Dendritic cell treated with granulocyte-macrophage colony-stimulating factor and Interleukin-4, amounts not matched to agents 40 ng/mL and 50 ng/mL, for 4 days (primary cell): ENCODE data around the gene BPIFA2.

ENCODE experiments used
- H3K27ac Mint-ChIP-seq: one replicate; pipeline ENCODE4 v1.8.0; 2022; ENCODE audit warnings: mild to moderate bottlenecking, mixed read lengths
- H3K27me3 Mint-ChIP-seq: one replicate; pipeline ENCODE4 v1.8.0; 2022; ENCODE audit warnings: mild to moderate bottlenecking, mixed read lengths
- H3K36me3 Mint-ChIP-seq: one replicate; pipeline ENCODE4 v1.8.0; 2022; ENCODE audit warnings: low read depth, mixed read lengths
- H3K4me1 Mint-ChIP-seq: one replicate; pipeline ENCODE4 v1.8.0; 2022; ENCODE audit warnings: low read depth, mixed read lengths
- H3K4me3 Mint-ChIP-seq: one replicate; pipeline ENCODE4 v1.8.0; 2022; ENCODE audit warnings: mild to moderate bottlenecking, moderate library complexity, mixed read lengths
- H3K9me3 Mint-ChIP-seq: one replicate; pipeline ENCODE4 v1.8.0; 2022; ENCODE audit warnings: mixed read lengths
- intact Hi-C: fragments of 100-400 bp; cut with micrococcal nuclease; formaldehyde crosslinking; loops from one replicate; pipeline ENCODE4 v1.15.0; 2022

The BPIFA2 gene

DNA sequence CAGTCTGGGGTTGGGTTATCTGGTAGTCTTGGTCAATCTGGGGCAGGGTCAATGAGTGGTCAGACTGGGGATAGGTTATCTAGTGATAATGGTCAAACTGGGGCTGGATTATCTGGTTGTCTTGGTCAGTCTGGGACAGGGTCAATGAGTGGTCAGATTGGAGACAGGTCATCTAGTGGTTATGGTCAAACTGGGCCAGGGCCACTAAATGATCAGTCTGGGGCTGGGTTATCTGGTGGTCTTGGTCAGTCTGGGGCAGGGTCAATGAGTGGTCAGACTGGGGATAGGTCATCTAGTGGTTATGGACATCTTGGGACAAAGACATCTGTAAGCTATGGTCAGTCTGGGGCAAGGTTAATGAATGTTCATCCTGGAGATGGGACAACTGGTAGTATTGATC, 28.5 kb upstream of the BPIFA2 start:
- Mint-ChIP-seq H3K27ac (no peak overlapping the region), H3K9me3 (no peaks in the 10 kb centered on the region), H3K36me3 (no peaks in the 10 kb centered on the region), H3K4me3 (no peak overlapping the region), H3K27me3 (peaks cover 3% of the 10 kb centered on the region), H3K4me1 (no peaks in the 10 kb centered on the region)
- intact Hi-C loops, result no loop called here

- Mint-ChIP-seq H3K9me3 (no peaks in the 10 kb centered on the region), H3K27me3 (peaks cover 12% of the 10 kb centered on the region), H3K27ac (no peak overlapping the region), H3K36me3 (no peaks in the 10 kb centered on the region), H3K4me1 (no peaks in the 10 kb centered on the region), H3K4me3 (no peak overlapping the region)
- intact Hi-C loops, result no loop called here
Observed at GRCh38 chr20:33145521-33145920, 22.4 kb upstream of the BPIFA2 start.

DNA sequence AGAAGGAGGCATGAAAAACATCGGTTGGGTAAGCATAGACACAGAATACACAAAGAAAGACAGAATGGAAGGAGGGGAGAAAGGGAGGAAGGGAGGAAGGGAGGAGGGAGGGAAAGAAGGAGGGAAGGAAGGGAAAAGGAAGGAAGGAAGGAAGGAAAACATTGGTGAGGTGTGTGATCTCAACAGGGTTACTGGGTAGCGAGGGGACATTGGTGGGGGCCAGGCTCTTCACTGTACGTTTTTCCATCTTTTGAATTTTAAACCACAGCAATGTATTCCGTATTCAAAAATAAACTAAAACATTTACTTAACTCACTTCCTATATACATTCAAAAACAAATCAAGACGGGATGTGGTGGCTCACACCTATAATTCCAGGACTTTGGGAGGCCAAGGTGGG, 20.7 kb upstream of the BPIFA2 start:
- Mint-ChIP-seq H3K4me3 (no peak overlapping the region), H3K4me1 (no peaks in the 10 kb centered on the region), H3K36me3 (no peaks in the 10 kb centered on the region), H3K9me3 (no peaks in the 10 kb centered on the region), H3K27ac (no peak overlapping the region), H3K27me3 (peaks cover 12% of the 10 kb centered on the region)
- intact Hi-C loops, result no loop called here

- intact Hi-C loops, result no loop called here
- H3K4me1 Mint-ChIP-seq, result no peaks in the 10 kb centered on the region
- H3K27me3 Mint-ChIP-seq, result peaks cover 16% of the 10 kb centered on the region
- H3K9me3 Mint-ChIP-seq, result no peaks in the 10 kb centered on the region
- H3K27ac Mint-ChIP-seq, result no peak overlapping the region
- H3K4me3 Mint-ChIP-seq, result no peak overlapping the region
- no peaks in the 10 kb centered on the region for H3K36me3 Mint-ChIP-seq
Observed at GRCh38 chr20:33148040-33148439, 19.9 kb upstream of the BPIFA2 start.

GRCh38 chr20:33154252-33154651, 13.7 kb upstream of the BPIFA2 start:
- Mint-ChIP-seq H3K4me3 (no peak overlapping the region), H3K27me3 (peaks cover 16% of the 10 kb centered on the region), H3K27ac (no peak overlapping the region), H3K9me3 (no peaks in the 10 kb centered on the region), H3K36me3 (no peaks in the 10 kb centered on the region), H3K4me1 (no peaks in the 10 kb centered on the region)
- intact Hi-C loops, result no loop called here

- H3K9me3 Mint-ChIP-seq, result no peaks in the 10 kb centered on the region
- H3K27me3 Mint-ChIP-seq, result peaks cover 6% of the 10 kb centered on the region
- no peaks in the 10 kb centered on the region for H3K36me3 Mint-ChIP-seq
Observed at GRCh38 chr20:33158637-33159385, 9.1 kb upstream of the BPIFA2 start.

DNA sequence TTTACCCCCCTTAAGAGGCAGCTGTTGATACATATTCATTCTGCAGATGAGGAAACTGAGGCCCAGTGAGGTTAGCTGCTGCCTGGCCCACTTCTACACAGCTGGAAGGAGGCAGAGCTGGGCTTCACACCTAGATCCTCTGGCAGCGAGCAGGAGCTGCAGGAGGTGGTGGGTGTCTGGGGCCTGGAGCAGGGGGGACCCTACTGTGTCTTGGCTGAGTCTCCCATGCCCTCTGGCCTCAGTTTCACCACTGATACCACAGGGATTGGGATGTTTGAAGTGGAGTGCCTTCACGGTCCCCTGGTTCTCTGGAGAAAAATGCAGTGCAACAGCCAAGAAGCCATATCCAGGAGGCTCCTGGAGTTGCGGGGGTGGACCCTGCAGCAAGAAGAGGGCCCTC, 8.2 kb upstream of the BPIFA2 start:
- intact Hi-C loops, result no loop called here
- no peak overlapping the region for H3K27ac Mint-ChIP-seq
- H3K36me3 Mint-ChIP-seq, result no peaks in the 10 kb centered on the region
- H3K4me1 Mint-ChIP-seq, result no peaks in the 10 kb centered on the region
- H3K9me3 Mint-ChIP-seq, result no peaks in the 10 kb centered on the region
- peaks cover 2% of the 10 kb centered on the region for H3K27me3 Mint-ChIP-seq
- H3K4me3 Mint-ChIP-seq, result no peak overlapping the region

More at GRCh38 chr20:33158637-33159385, 9.1 kb upstream of the BPIFA2 start:
- intact Hi-C loops, result no loop called here
- Mint-ChIP-seq H3K27ac (no peak overlapping the region), H3K4me1 (no peaks in the 10 kb centered on the region), H3K4me3 (no peak overlapping the region)

- intact Hi-C loops, result no loop called here
- peaks cover 2% of the 10 kb centered on the region for H3K27me3 Mint-ChIP-seq
- no peak overlapping the region for H3K27ac Mint-ChIP-seq
- no peak overlapping the region for H3K4me3 Mint-ChIP-seq
- no peaks in the 10 kb centered on the region for H3K4me1 Mint-ChIP-seq
- H3K9me3 Mint-ChIP-seq, result no peaks in the 10 kb centered on the region
- H3K36me3 Mint-ChIP-seq, result no peaks in the 10 kb centered on the region
Observed at GRCh38 chr20:33160681-33161080, 7.3 kb upstream of the BPIFA2 start.

DNA sequence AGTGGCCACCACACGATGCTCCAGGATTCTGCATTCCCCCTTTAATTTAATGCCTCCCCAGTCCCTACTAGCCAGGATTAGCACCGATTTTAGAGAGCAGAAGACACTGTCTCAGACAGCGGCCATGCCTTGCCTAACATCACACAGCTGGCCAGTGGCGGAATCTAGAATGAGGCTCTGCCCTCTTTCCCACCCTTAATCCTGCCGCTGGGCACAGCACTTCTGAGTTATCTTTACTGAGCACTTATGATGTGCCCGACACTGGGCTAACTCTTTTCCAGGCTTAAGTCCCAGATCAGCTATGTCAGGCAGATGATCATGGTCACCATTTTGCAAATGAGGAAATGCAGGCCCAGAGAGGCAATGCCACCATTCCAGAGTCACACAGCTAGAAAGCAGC, 5.6 kb upstream of the BPIFA2 start:
- Mint-ChIP-seq H3K27ac (no peak overlapping the region), H3K9me3 (no peaks in the 10 kb centered on the region), H3K4me3 (no peak overlapping the region), H3K27me3 (no peaks in the 10 kb centered on the region), H3K36me3 (no peaks in the 10 kb centered on the region), H3K4me1 (no peaks in the 10 kb centered on the region)
- intact Hi-C loops, result no loop called here

- Mint-ChIP-seq H3K36me3 (no peaks in the 10 kb centered on the region), H3K27ac (no peak overlapping the region), H3K4me3 (no peak overlapping the region)
Observed at GRCh38 chr20:33162753-33163152, 5.2 kb upstream of the BPIFA2 start.

DNA sequence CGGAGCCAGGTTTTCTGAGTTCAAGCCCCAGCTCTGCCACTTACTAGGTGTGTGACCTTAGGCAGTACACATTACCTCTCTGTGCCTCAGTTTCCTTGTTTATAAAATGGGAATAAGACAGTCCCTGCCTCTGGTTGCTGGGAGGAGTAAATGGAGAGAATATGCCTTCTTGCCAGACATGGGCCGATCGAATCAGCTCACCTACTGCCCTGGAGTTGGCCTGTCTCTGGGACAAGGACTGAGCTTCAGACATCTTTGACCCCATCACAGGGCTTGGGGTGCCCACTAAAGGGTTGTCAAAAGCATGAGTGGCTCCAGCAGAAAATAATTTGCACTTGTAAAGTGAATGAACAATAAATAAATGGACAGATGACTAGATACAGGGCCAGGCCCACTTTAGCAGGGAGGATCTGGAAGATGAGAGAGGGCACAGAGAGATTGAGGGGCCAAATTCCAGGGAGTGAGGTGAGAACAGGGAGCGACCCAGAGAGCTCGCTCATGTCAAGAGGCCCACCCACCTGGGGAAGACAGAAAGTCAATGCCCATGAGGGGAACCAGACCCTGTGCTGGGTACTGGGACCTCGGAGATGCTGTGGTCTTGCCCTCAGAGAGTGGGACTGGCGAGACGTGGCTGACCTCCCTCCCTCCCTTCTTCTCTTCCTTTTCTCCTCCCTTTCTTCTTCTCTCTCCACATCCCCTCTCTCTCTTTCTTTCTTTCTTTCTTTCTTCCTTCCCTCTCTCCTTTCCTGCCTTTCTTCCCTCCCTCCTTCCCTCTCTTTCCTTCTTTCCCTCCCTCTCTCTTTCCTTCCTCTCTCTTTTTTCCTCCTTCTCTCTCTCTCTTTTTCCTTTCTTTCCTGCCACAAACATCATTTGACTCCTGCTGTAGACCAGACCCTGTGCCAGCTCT, 3.9 kb upstream of the BPIFA2 start:
- no peaks in the 10 kb centered on the region for H3K4me1 Mint-ChIP-seq
- intact Hi-C loops, result no loop called here
- H3K27me3 Mint-ChIP-seq, result no peaks in the 10 kb centered on the region
- no peak overlapping the region for H3K4me3 Mint-ChIP-seq
- no peaks in the 10 kb centered on the region for H3K36me3 Mint-ChIP-seq
- H3K9me3 Mint-ChIP-seq, result peaks cover 10% of the 10 kb centered on the region
- H3K27ac Mint-ChIP-seq, result no peak overlapping the region

More at GRCh38 chr20:33162753-33163152, 5.2 kb upstream of the BPIFA2 start:
- H3K27me3 Mint-ChIP-seq, result no peaks in the 10 kb centered on the region
- H3K9me3 Mint-ChIP-seq, result no peaks in the 10 kb centered on the region
- H3K4me1 Mint-ChIP-seq, result no peaks in the 10 kb centered on the region
- intact Hi-C loops, result no loop called here

DNA sequence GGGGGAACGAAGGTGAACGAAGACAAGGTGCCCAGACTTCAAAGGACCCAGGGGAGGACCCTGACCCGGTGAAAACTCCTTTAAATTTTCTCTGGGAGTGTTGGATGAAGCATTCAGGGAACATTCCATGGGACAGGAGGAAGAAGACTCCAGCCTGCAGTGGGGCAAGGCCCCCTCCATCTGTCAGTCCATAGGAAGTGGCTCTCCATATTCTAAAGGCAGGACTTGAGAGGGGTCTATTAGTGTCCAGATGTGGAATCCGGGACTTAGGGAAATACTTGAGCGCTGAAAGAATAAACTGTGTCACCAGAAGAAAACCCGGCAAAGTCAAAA, 3.2 kb upstream of the BPIFA2 start:
- intact Hi-C loops, result no loop called here
- no peaks in the 10 kb centered on the region for H3K4me1 Mint-ChIP-seq
- H3K27ac Mint-ChIP-seq, result no peak overlapping the region
- H3K9me3 Mint-ChIP-seq, result peaks cover 11% of the 10 kb centered on the region
- H3K27me3 Mint-ChIP-seq, result no peaks in the 10 kb centered on the region
- H3K4me3 Mint-ChIP-seq, result no peak overlapping the region
- no peaks in the 10 kb centered on the region for H3K36me3 Mint-ChIP-seq

DNA sequence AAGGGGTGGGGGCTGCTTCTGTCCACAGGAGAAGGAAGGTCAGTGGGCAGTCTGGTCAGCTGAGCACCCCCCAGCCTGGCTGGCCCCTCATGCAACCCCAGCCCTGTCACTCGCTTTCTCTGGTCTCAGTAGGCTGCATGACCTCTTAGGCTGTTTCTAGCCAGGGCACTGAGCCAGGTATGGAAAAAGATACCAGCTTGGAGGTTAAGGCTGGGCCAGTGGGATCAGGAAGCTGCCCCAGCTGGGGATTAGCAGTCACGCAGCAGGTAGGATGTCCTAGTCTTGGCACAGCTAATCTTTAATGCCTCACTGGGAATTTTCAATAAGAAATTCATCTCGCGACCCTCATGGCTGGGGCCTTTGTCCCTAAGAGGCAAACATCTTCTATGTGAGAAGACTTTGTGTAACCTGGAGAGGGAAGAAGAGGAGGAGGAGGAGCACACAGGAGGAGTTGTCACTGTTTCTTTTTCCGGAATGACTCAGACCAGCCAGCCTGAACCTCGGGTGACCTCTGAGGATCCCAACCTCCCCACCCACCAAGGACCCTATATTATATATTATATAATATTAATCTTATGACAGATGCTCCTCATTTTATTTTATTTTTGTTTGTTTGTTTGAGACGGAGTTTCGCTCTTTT, 2.4 kb upstream of the BPIFA2 start:
- H3K4me1 Mint-ChIP-seq, result no peaks in the 10 kb centered on the region
- peaks cover 11% of the 10 kb centered on the region for H3K9me3 Mint-ChIP-seq
- H3K27me3 Mint-ChIP-seq, result peaks cover 3% of the 10 kb centered on the region

GRCh38 chr20:33166533-33167113, 1.3 kb upstream of the BPIFA2 start:
- intact Hi-C loops, result no loop called here
- Mint-ChIP-seq H3K27ac (no peak overlapping the region), H3K36me3 (no peaks in the 10 kb centered on the region), H3K4me3 (no peak overlapping the region), H3K4me1 (no peaks in the 10 kb centered on the region), H3K9me3 (peaks cover 11% of the 10 kb centered on the region), H3K27me3 (peaks cover 5% of the 10 kb centered on the region)

More for the DNA sequence above, 2.4 kb upstream of the BPIFA2 start:
- Mint-ChIP-seq H3K36me3 (no peaks in the 10 kb centered on the region), H3K27ac (no peak overlapping the region), H3K4me3 (no peak overlapping the region)
- intact Hi-C loops, result no loop called here
